Right cardiac atrium (tissue), 5 donors: ENCODE measurements around the gene RACK1. TPM values are rescaled to one million over a fixed set of nuclear protein-coding genes. Genes with fewer than 3 reads are reported as not detected.

ENCODE experiments used
- ATAC-seq, 2 donors: fragments of 200-7000 bp; cut with Tn5 transposase; one replicate each; pipeline versions ENCODE4 v1.8.0 to v1.9.1; 2020; ENCODE audit warnings: moderate library complexity in 2 of 2, mild to moderate bottlenecking in 1 of 2
- DNase-seq, 3 donors: peaks; one replicate each; pipeline ENCODE4 v3.0.0-alpha.2; 2020
- H3K27ac ChIP-seq: one replicate; pipeline ENCODE4 v1.5.1; 2013; ENCODE audit warnings: mild to moderate bottlenecking, low read length, control low read depth, moderate library complexity
- H3K27me3 ChIP-seq: one replicate; pipeline ENCODE4 v1.6.1; 2013; ENCODE audit not compliant: control insufficient read depth, insufficient read depth
- H3K4me1 ChIP-seq: one replicate; pipeline ENCODE4 v1.6.1; 2013; ENCODE audit warnings: low read length; ENCODE audit not compliant: control insufficient read depth, insufficient read depth
- H3K4me3 ChIP-seq: one replicate; pipeline ENCODE4 v1.5.1; 2013; ENCODE audit warnings: low read length, control low read depth
- H3K9me3 ChIP-seq: one replicate; pipeline ENCODE4 v1.6.1; 2013; ENCODE audit warnings: low read length; ENCODE audit not compliant: control insufficient read depth
- WGBS: extraction: QIAGEN DNeasy Blood & Tissue Kit; methylation state at CpG from one replicate; pipeline ENCODE4 v1.1.7; 2013; 5-methylcytosine and 5-hydroxymethylcytosine counted together
- intact Hi-C, 4 donors: fragments of 100-400 bp; cut with DNase I; formaldehyde crosslinking; loops; one replicate each; pipeline versions ENCODE4 v1.11.0 to v1.14.0; 2022 to 2023
- polyA plus RNA-seq: library from polyadenylated mRNA; stranded (reverse); fragments of 200-250 nt; gene quantifications from one replicate; pipeline ENCODE4 v1.2.3, GENCODE V29; 2013
- total RNA-seq, 4 donors: library from RNA; stranded (reverse); fragmentation: NEBNext Ultra II Directional; extraction: Animal tissue kit (Norgen Biotek cat#: 25700); gene quantifications; one replicate each; pipeline ENCODE4 v1.2.1, GENCODE V29; 2021
- donor health status: healthy with polysubstance abuse.
- donor health status: DM: no; HTN: yes; CAD: no.
- donor health status: DM: no; HTN: no; CAD: no.
- donor health status: DM: no; HTN: yes; CAD: no; lungs with severe emphysema.
- donor health status: DM: yes; HTN: yes; CAD: no.

The RACK1 gene
- total and polyA plus RNA-seq, 5 donors = 698 to 1,031 (median 753) TPM

DNA sequence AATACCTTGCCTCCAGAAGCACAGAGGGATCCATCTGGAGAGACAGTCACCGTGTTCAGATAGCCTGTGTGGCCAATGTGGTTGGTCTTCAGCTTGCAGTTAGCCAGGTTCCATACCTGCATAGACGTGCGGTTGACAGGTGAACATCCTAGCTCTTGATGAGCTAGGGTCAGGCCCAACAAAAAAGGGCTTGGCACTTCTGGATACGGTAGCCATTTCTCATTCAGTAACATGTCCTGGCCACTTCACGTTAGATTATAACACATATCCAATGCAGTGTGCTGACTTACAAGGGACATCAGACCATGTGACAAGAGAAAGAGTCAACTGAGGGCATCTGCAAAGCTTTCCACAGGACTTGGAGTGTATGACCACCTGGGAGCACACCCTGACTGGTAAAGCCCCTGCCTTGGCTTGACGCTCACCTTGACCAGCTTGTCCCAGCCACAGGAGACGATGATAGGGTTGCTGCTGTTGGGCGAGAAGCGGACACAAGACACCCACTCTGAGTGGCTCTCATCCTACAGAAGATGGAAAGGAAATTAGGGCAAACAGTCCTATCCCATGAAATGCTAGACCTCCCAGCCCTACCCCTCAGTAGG lies 4.5 kb downstream of the RACK1 start:
- ATAC-seq (no peak), DNase-seq (no peak)
- H3K4me3 ChIP-seq = no peak overlapping the region
- H3K4me1 ChIP-seq = peaks cover 3% of the 10 kb centered on the region
- no peaks in the 10 kb centered on the region for H3K27me3 ChIP-seq
- no peaks in the 10 kb centered on the region for H3K9me3 ChIP-seq
- 88% methylated on average over 9 of the region's 9 CpGs for WGBS
- H3K27ac ChIP-seq = no peak overlapping the region
- intact Hi-C loops = no loop called here

DNA sequence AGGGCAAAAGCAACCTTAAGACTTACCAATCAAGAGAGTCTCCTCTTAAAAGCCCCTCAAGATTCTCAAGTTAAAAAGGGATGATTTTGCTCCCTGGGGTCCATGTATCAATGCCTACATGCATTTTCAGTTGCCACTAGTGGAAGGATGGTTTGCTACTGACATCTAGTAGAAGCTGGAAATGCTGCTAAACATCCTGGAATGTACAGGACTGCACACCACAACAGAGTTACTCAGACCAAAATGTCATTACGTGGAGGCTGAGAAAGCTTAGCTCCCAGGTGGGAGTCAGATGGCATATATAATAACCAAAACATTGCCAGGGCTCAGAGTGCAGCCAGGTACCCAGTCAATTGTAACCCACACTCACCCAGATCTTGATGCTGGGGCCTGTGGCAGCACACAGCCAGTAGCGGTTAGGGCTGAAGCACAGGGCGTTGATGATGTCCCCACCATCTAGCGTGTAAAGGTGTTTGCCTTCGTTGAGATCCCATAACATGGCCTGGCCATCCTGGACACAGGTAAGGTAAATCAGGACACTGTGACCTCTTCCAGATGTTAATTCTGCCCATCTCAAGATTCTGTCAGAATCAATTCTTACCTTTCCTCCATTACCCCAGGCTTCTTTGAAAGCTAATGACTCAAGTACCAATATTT lies 5.8 kb downstream of the RACK1 start:
- intact Hi-C loops = no loop called here
- H3K27me3 ChIP-seq = no peaks in the 10 kb centered on the region
- ATAC-seq (no peak), DNase-seq (no peak)
- no peak overlapping the region for H3K27ac ChIP-seq
- H3K9me3 ChIP-seq = no peaks in the 10 kb centered on the region
- peaks cover 3% of the 10 kb centered on the region for H3K4me1 ChIP-seq
- 92% methylated on average over 5 of the region's 5 CpGs for WGBS
- H3K4me3 ChIP-seq = no peak overlapping the region

DNA sequence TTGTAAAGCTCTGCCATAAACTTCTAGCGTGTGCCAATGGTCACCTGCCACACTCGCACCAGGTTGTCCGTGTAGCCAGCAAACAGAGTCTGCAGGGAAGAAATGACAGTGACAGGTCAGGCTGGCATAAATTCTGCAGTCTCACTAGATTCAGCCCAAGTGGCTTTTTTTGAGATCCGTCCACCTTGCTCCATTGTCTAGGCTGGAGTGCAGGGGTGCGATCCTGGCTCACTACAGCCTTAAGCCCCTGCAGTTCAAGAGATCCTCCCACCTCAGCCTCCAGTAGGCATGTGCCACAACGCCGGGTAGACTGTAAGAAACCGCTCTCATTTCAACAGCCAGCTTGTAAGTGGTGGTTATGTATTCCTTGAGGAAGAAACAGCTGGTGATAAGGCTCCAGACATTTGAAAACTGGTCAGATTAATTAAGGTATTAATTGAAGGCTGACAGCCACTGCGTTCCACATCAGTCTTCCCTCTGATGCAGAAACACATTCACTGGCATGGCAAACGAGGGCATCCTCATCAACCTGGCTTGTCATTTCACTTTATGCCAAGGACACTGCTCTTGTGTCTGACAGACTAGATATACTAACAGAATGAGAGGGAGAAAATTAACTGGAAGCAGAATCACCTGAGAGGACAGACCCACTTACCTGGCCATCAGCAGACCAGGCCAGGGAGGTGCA lies 6.6 kb downstream of the RACK1 start:
- WGBS = 88% methylated on average over 10 of the region's 10 CpGs
- intact Hi-C loops = no loop called here
- ATAC-seq = no peak

DNA sequence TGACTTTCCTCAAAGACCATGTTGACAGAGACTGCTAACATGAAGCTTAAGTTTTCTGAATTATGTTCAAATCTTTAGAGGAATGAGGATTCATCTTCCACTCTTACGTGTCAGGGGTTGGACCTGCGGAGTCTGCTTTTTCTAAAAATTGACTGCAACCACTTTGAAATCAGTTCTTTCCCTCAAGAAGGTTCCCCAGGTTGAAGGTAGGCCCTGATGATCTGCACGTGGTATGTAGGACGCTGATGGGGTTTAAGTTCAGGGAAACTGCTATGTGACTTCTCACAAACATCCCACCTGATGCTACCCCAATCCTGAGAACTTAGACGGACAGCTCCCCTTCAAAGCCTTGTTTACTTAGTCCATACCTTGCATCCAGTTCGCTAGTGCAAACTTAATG lies 7.2 kb downstream of the RACK1 start:
- Histone ChIP-seq H3K4me3 (no peak overlapping the region), H3K9me3 (no peaks in the 10 kb centered on the region), H3K27me3 (no peaks in the 10 kb centered on the region), H3K27ac (no peak overlapping the region), H3K4me1 (no peaks in the 10 kb centered on the region)
- DNase-seq (no peak), ATAC-seq (no peak)
- whole genome bisulfite sequencing = 81% methylated on average over 6 of the region's 6 CpGs
- intact Hi-C loops = no loop called here

More for the DNA sequence above, 6.6 kb downstream of the RACK1 start:
- Histone ChIP-seq H3K4me3 (no peak overlapping the region), H3K9me3 (no peaks in the 10 kb centered on the region), H3K4me1 (peaks cover 3% of the 10 kb centered on the region), H3K27ac (no peak overlapping the region), H3K27me3 (no peaks in the 10 kb centered on the region)
- no peak for DNase-seq

DNA sequence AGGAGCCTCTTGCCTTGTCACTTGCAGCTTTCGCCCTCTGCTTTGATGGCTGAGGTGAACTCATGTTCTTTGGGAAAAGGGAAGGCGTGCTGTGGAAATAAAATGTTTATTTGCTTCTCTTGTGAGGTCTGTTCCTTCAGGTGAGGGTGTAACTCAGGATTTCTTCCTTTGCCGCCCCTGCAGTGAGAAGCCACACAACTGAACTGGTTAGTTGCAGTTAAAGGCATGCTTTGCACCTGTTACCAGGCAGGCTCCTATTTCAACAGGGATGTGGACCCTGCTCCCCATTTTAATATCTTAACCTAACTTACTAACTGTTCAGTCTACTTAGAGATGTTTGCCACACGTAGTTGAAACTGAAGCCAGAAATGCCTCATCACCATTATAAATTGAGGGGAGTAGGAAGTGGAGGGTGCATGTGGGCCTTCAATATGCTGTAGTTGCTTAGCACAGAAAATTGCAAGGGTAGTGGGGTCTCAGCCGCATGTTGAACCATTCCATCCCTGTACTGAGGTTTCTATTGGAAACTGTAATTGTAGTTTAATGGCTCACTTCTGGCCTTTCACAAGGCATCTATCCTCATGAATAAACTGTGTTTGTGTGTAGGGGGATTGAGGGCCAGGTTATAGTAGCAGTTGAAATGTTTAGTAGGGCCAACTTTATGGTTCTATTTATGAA lies 7.9 kb downstream of the RACK1 start:
- Histone ChIP-seq H3K27ac (no peak overlapping the region), H3K9me3 (no peaks in the 10 kb centered on the region)

GRCh38 chr5:181235323-181235688 lies 8.4 kb downstream of the RACK1 start:
- intact Hi-C loops = no loop called here
- DNase-seq (no peak), ATAC-seq (no peak)
- 78% methylated on average over 5 of the region's 5 CpGs for WGBS
- H3K27me3 ChIP-seq = no peaks in the 10 kb centered on the region
- H3K9me3 ChIP-seq = no peaks in the 10 kb centered on the region
- H3K27ac ChIP-seq = no peak overlapping the region
- H3K4me1 ChIP-seq = no peaks in the 10 kb centered on the region
- no peak overlapping the region for H3K4me3 ChIP-seq

More for the DNA sequence above, 7.9 kb downstream of the RACK1 start:
- DNase-seq = no peak
- no peaks in the 10 kb centered on the region for H3K27me3 ChIP-seq
- intact Hi-C loops = no loop called here
- ATAC-seq = no peak
- no peaks in the 10 kb centered on the region for H3K4me1 ChIP-seq
- WGBS = 78% methylated on average over 5 of the region's 5 CpGs
- no peak overlapping the region for H3K4me3 ChIP-seq

GRCh38 chr5:181234455-181235306 lies 9.0 kb downstream of the RACK1 start:
- ATAC-seq = peak in 1 of 2 donors; percentile 24

DNA sequence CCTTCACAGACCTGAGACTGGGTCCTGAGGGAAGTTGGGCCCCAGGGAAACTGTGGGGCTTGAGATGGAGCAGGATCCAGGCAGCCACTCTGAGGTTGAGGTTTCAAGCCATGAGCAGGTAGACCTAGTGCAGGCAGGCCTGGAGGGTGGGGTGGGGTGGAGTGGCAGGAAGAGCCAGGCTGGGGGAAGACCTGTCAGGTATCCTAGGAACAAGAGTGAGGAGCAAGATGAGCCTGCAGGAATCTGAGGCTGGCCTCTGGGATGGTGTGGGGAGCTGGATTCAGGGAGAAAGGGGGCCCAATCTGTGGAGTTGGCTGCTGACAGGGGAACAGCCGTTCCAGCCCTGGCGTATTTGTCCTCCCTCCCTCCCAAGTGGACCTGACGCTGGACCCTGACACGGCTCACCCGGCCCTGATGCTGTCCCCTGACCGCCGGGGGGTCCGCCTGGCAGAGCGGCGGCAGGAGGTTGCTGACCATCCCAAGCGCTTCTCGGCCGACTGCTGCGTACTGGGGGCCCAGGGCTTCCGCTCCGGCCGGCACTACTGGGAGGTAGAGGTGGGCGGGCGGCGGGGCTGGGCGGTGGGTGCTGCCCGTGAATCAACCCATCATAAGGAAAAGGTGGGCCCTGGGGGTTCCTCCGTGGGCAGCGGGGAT lies 9.8 kb downstream of the RACK1 start:
- Histone ChIP-seq H3K4me1 (no peaks in the 10 kb centered on the region), H3K27me3 (no peaks in the 10 kb centered on the region), H3K4me3 (no peak overlapping the region), H3K27ac (no peak overlapping the region), H3K9me3 (no peaks in the 10 kb centered on the region)
- DNase-seq = no peak
- intact Hi-C loops = no loop called here
- ATAC-seq = peak; percentile 7 to 16
- WGBS = 86% methylated on average over 24 of the region's 24 CpGs

More at GRCh38 chr5:181234455-181235306, 9.0 kb downstream of the RACK1 start:
- no peak overlapping the region for H3K27ac ChIP-seq
- no peaks in the 10 kb centered on the region for H3K27me3 ChIP-seq
- H3K4me1 ChIP-seq = no peaks in the 10 kb centered on the region
- 83% methylated on average over 22 of the region's 22 CpGs for WGBS
- H3K4me3 ChIP-seq = no peak overlapping the region
- H3K9me3 ChIP-seq = no peaks in the 10 kb centered on the region
- peak in 1 of 3 donors; percentile 59 for DNase-seq
- intact Hi-C loops = no loop called here

DNA sequence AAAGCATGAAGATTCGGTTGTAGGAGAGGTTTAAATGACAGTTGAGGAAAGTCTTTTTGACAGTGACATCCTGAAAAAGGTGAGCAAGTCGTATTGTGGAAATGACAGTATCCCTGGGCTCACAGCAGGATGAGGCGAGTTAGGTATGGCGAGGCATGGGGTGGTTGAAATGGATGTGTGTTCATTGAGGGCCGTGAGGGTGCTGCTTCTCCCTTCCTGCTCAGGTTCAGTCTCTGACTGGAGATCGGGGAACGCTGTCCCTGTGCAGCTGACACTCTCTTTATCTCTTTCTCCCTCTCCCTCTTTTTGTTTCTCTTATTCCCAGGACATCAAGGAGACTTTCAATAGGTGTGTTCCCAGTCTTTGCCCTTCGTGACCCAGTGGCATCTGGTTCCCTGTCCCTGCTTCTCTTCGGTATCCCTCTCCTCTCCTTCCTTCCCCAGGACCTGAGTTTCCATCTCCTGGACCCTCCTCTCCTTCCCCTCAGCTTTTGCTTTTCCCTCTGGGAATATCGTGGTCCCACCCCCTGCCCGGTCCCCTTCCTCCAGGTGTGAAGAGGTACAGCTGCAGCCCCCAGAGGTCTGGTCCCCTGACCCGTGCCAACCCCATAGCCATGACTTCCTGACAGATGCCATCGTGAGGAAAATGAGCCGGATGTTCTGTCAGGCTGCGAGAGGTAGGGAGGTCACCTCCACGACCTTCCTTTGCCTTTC lies 10.5 kb downstream of the RACK1 start:
- no peaks in the 10 kb centered on the region for H3K27me3 ChIP-seq
- no peak overlapping the region for H3K4me3 ChIP-seq
- no peaks in the 10 kb centered on the region for H3K9me3 ChIP-seq
- 76% methylated on average over 16 of the region's 16 CpGs for WGBS
- no peak overlapping the region for H3K27ac ChIP-seq
- ATAC-seq (no peak), DNase-seq (peak in 1 of 3 donors; percentile 48)
- H3K4me1 ChIP-seq = no peaks in the 10 kb centered on the region
- intact Hi-C loops = no loop called here

GRCh38 chr5:181232593-181232992 lies 11.1 kb downstream of the RACK1 start:
- intact Hi-C loops = no loop called here
- no peaks in the 10 kb centered on the region for H3K9me3 ChIP-seq
- no peak overlapping the region for H3K4me3 ChIP-seq
- no peak overlapping the region for H3K27ac ChIP-seq
- ATAC-seq (no peak), DNase-seq (peak in 2 of 3 donors; percentile 52 to 62)
- 85% methylated on average over 18 of the region's 18 CpGs for WGBS
- H3K27me3 ChIP-seq = no peaks in the 10 kb centered on the region
- H3K4me1 ChIP-seq = no peaks in the 10 kb centered on the region
